HG03439 (cell line): Measurements from ENCODE around the gene SPNS3.

Experiments used
- ATAC-seq: cut with Tn5 transposase; IDR thresholded peaks from one replicate; pipeline ENCODE4 v1.9.1; 2021; ENCODE audit warnings: mild to moderate bottlenecking, moderate library complexity; ENCODE audit not compliant: unreplicated experiment

Gene SPNS3

GRCh38 chr17:4426499-4427208 lies 7.1 kb upstream of the SPNS3 start:
- no peak for ATAC-seq

- ATAC-seq = no peak
These were observed 6.2 kb upstream of the SPNS3 start for GRCh38 chr17:4427505-4427904.

DNA sequence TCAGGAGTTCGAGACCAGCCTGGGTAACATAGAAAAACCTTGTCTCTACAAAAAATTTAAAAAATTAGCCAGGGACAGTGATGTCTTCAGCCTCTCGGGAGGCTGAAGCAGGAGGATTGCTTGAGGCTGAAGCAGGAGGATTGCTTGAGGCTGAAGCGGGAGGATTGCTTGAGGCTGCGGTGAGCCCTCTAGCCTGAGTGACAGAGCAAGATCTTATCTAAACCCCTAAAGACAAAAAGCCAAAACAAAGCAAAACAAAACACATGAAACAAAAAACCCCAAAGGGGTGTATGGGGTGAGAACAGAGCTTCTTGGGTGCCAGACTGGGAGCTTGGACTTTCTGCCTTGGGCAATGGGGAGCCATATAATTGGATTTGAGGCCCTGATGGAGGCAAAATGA lies 2.6 kb downstream of the SPNS3 start:
- no peak for ATAC-seq

DNA sequence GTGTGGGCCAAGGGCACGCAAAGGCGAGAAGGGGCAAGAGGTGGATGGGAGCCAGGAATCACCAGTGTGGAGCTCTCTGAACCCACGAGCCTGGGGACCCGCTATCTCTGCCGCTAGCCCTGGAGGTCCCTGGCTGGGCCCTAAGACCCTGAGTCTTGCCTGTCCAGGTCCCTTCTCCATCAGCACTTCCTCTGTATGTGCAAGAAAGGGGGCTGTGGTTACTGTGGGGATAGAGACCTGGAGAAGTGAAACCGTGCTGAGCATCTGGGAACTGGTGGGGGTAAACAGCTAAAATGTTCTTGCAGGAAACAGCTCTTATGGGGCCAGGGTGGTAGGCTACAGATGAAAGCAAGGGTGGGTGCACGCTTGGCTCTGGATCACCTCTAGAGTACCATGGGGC lies 3.1 kb downstream of the SPNS3 start:
- no peak for ATAC-seq

- ATAC-seq = no peak
These were observed 4.6 kb downstream of the SPNS3 start for GRCh38 chr17:4438162-4438944.

- no peak for ATAC-seq
These were observed 6.3 kb downstream of the SPNS3 start for GRCh38 chr17:4440021-4440420.

DNA sequence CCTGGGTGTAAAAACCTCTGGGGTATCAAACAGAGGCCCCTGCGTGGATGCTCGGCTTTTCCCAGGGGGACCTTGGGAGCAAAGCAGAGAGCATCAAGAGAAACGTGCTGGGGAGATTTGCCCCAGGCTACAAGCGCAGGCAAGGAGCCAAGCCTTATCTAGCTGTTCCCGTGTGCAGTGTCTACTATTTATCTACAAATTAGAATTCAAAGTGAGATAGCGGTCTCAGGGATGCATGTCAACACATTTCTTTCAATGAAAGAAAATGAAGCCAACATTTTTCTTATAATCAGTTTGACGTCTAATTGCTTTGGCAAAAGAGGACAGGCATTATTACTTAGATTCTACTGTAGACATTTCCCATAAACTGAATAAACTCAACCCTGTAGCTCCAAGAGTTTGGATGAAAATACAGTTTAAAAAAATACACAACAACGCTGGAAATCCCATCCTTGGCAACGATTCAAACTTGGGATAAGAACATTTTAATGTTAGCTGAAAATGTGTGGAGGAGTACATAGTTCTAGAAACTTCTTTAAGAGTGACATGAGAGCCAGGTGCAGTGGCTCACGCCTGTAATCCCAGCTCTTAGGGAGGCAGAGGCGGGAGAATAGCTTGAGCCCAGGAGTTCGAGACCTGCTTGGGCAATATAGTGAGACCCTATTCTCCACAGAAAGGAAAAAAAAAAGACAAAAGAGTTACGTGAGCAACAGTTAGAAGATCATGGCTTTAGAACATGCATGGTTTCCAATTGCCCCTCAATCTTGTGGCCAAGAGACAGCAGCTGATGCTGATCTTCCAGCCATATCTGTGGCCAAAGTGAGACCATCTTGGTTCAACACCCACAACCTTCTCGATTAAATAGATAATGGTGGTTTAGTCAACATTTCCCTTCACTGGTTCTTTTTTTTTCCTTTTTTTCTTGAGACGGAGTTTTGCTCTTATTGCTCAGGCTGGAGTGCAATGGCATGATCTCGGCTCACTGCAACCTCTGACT lies 7.2 kb downstream of the SPNS3 start:
- ATAC-seq = no peak

GRCh38 chr17:4442582-4442981 lies 8.8 kb downstream of the SPNS3 start:
- ATAC-seq = no peak

DNA sequence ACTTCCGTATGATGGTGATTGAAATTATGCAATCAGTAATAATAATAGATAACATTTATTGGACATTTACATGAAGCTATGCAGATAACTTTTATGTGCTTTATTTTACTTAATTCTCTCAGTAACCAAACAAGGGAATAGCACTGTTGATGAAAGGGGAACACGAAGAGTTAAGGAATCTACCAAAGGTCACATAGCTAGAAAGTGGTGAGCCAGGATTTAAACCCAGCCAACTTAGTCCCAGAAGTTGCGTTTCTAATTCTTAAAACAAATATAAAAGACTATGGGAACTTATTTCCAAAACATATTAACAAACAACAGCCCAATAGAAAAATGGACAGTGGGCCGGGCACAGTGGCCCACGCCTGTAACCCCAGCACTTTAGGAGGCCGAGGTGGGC lies 9.7 kb downstream of the SPNS3 start:
- ATAC-seq = no peak

DNA sequence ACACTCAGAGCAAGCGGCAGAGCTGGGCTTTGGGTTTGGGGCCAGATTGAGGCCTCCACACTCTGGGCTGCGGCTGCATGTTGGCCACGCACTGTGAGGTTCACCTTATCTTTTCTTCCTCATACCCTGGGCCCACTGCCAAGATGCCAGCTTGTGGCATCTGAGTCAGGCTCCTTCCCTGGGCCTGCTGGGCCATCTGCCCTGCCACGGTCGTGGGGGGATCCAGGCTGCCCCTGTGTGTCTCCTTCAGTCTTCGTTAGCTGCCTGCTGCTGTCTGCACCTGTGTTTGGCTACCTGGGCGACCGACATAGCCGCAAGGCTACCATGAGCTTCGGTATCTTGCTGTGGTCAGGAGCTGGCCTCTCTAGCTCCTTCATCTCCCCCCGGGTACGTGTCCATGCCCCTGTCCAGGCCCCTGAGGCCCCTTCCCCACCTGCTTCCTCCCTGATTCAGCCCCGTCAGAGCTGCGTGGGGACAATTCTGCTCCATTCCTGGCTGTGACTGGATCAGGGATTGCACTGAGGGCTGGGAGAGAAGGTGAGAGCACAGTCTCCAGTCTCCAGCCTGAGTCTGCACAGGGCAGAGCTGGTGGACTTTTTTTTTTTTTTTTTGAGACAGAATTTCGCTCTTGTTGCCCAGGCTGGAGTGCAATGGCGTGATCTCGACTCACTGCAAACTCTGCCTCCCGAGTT lies 11.2 kb downstream of the SPNS3 start:
- ATAC-seq = no peak

DNA sequence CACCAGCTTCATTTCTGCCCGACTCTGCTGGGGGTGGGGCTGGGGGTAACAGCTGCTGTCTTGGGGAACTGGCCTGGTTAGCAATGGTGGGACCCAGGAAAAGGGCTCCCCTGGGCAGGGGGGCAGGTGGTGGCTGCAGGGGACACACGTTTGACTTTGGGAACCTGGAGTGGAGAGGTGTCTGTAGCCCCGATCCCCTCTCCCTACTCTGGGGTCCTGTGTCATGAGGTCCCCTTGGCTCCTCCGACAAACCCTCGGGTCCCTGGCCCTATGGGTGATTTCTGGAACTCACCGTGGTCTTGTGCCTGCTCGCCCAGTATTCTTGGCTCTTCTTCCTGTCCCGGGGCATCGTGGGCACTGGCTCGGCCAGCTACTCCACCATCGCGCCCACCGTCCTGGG lies 12.0 kb downstream of the SPNS3 start:
- no peak for ATAC-seq

DNA sequence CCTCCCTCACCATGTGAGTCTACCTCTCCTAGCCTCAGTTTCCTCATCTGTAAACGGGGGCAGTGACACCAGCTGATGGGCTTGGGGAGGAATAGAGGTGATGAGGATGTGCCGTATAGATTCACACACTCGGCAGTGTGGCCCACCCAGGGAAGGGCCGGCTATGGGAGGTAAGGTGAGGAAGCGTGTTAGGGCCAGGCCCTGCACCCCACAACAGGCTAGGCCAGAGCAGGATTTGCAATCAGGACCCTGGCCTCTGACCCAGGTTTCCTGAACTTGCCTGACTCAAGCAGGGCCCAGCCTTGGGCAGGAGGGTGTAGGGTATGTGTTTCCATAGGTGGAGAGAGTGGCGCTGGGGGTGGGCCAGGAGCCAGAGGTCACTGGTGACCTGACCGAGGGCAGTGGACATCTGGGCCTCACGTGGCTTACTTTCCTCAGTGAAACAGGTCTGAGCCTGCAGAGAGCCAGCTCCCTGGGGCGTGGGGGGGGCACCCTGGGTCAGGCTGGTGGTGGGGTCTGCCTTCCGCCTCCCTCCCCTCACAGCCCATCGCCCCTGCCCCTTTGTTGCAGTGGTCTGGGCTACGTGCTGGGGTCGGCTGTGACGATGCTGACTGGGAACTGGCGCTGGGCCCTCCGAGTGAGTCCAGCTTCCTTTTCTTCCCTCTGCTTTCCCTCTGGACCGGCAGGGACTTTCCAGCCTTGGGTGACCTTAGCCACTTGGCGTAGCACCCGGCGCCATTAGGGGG lies 12.8 kb downstream of the SPNS3 start:
- ATAC-seq = no peak

GRCh38 chr17:4448197-4448980 lies 14.6 kb downstream of the SPNS3 start:
- ATAC-seq = no peak

DNA sequence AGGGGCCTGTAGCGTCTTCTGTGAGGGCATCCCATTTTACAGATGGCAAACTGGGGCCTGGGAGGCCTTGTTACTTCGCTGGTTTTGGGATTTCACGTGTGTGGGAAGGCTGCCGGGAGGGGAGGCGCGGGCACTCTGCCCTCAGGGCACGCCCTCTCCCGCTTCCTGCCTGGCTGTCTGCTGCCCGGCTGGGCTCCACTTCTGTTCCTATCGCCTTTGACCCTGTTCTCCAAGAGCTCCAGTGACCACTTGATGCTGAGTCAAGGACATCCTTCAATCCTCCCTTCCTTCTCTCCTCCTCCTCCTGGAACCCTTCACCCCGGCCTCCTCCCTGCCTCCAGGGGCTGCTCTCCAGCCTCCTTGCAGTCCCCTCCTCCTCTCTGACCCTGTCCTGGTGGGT lies 16.0 kb downstream of the SPNS3 start:
- no peak for ATAC-seq

- ATAC-seq = no peak
These were observed 17.1 kb downstream of the SPNS3 start for GRCh38 chr17:4450710-4451316.

GRCh38 chr17:4453812-4454591 lies 20.3 kb downstream of the SPNS3 start:
- ATAC-seq = no peak

- no peak for ATAC-seq
These were observed 26.9 kb downstream of the SPNS3 start for GRCh38 chr17:4460661-4461060.
